Cardiac muscle cell (in vitro differentiated cells and primary cell): ENCODE results near the gene SIGLEC12. TPM values are rescaled to one million over a fixed set of nuclear protein-coding genes. Genes with fewer than 3 reads are reported as not detected.

ENCODE experiments used
- DNase-seq, 2 donors: peaks; one replicate each; pipeline versions ENCODE4 v3.0.0 to v3.0.0-alpha.2; 2010 to 2017; ENCODE audit warnings: low read depth in 1 of 2, low spot score in 1 of 2
- H3K27ac ChIP-seq: fragments of 200-600 bp; sonication (generic); 2 replicates; pipeline ENCODE4 v1.5.1; 2016
- H3K27me3 ChIP-seq: fragments of 200-600 bp; sonication (generic); 2 replicates; pipeline ENCODE4 v1.6.0; 2016; ENCODE audit warnings: control low read depth
- H3K36me3 ChIP-seq: fragments of 200-600 bp; sonication (generic); 2 replicates; pipeline ENCODE4 v1.5.1; 2016; ENCODE audit warnings: control low read depth
- H3K4me1 ChIP-seq: fragments of 200-600 bp; sonication (generic); 2 replicates; pipeline ENCODE4 v1.8.1; 2017; ENCODE audit warnings: low read depth, mild to moderate bottlenecking, mixed run types
- H3K4me3 ChIP-seq: fragments of 200-600 bp; sonication (generic); 2 replicates; pipeline ENCODE4 v1.5.1; 2016; ENCODE audit warnings: mild to moderate bottlenecking
- H3K9me3 ChIP-seq: fragments of 200-600 bp; sonication (generic); 2 replicates; pipeline ENCODE4 v1.5.1; 2017; ENCODE audit warnings: low read depth, mild to moderate bottlenecking, control low read depth
- polyA plus RNA-seq: library from polyadenylated mRNA; unstranded; fragments of >200 nt; fragmentation: Nextera tagmentation; extraction: Ambion mirVana; gene quantifications from 2 replicates; pipeline ENCODE4 v1.2.1, GENCODE V29; 2016
- total RNA-seq: library from RNA; depleted of rRNA; stranded (reverse); fragments of >200 nt; gene quantifications from 2 replicates; pipeline ENCODE4 v1.2.3, GENCODE V29; 2016
- TF ChIP-seq, protein P1 (sequence below): IDR thresholded peaks from 2 replicates; pipeline ENCODE4 v1.5.1; 2012; ENCODE audit warnings: low read depth, mild to moderate bottlenecking, low read length

SIGLEC12 gene
- total and polyA plus RNA-seq, 2 experiments from 2014 or later = not detected

DNA sequence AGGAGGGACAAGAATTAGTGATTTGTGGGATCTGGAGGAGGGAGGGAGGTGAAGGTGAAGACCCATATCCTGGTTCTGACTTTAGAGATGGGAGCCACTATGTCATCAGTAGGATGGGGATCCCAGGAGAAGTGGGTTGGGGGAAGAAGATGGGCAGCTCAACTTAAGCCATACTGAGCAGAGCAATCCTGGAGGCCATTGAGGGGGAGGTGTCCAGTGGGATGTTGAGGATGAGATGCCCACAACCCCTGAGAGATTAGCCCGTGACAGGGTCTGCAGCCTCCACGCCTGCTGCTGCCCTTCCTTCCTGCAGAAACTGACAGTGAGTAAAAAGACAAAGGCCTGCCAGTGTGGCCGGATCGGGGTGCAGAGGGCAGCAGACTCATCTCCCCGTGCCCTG lies 41.1 kb upstream of the SIGLEC12 start:
- H3K27ac ChIP-seq = no peak overlapping the region
- TF ChIP-seq, protein P1, sequence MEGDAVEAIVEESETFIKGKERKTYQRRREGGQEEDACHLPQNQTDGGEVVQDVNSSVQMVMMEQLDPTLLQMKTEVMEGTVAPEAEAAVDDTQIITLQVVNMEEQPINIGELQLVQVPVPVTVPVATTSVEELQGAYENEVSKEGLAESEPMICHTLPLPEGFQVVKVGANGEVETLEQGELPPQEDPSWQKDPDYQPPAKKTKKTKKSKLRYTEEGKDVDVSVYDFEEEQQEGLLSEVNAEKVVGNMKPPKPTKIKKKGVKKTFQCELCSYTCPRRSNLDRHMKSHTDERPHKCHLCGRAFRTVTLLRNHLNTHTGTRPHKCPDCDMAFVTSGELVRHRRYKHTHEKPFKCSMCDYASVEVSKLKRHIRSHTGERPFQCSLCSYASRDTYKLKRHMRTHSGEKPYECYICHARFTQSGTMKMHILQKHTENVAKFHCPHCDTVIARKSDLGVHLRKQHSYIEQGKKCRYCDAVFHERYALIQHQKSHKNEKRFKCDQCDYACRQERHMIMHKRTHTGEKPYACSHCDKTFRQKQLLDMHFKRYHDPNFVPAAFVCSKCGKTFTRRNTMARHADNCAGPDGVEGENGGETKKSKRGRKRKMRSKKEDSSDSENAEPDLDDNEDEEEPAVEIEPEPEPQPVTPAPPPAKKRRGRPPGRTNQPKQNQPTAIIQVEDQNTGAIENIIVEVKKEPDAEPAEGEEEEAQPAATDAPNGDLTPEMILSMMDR = no peak
- H3K4me1 ChIP-seq = no peaks in the 10 kb centered on the region
- no peaks in the 10 kb centered on the region for H3K9me3 ChIP-seq
- H3K27me3 ChIP-seq = no peaks in the 10 kb centered on the region
- no peak overlapping the region for H3K4me3 ChIP-seq
- DNase-seq = no peak
- H3K36me3 ChIP-seq = no peaks in the 10 kb centered on the region

GRCh38 chr19:51541458-51542357 lies 40.1 kb upstream of the SIGLEC12 start:
- DNase-seq = no peak
- Histone ChIP-seq H3K4me3 (no peak overlapping the region), H3K4me1 (no peaks in the 10 kb centered on the region), H3K27me3 (no peaks in the 10 kb centered on the region), H3K9me3 (no peaks in the 10 kb centered on the region), H3K36me3 (no peaks in the 10 kb centered on the region), H3K27ac (no peak overlapping the region)
- TF ChIP-seq, protein P1 = no peak

DNA sequence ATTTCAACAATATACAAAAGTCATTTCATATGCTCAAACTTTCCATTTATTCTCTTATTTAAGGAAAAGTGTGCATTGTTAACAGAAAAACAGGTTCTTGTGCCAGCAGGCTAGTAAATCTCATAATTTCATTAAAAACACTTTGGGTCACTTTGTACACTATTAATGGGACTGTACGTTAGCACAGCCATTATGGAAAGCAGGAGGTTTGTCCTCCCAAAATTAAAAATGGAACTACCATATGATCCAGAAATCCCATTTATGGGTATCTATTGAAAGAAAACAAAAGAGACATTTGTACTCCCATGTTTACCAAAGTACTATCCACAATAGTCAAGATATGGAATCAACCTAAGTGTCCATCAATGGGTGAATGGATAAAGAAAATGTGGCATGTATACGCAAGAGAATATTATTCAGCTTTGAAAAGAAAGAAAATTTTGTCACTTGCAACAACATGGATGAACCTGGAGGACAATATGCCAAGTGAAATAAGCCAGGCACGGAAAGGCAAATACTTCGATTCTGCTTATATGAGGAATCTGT lies 38.3 kb upstream of the SIGLEC12 start:
- H3K27ac ChIP-seq = no peak overlapping the region
- TF ChIP-seq, protein P1 = no peak
- no peaks in the 10 kb centered on the region for H3K4me1 ChIP-seq
- H3K9me3 ChIP-seq = no peaks in the 10 kb centered on the region
- H3K36me3 ChIP-seq = no peaks in the 10 kb centered on the region
- no peak overlapping the region for H3K4me3 ChIP-seq
- DNase-seq = no peak
- no peaks in the 10 kb centered on the region for H3K27me3 ChIP-seq

DNA sequence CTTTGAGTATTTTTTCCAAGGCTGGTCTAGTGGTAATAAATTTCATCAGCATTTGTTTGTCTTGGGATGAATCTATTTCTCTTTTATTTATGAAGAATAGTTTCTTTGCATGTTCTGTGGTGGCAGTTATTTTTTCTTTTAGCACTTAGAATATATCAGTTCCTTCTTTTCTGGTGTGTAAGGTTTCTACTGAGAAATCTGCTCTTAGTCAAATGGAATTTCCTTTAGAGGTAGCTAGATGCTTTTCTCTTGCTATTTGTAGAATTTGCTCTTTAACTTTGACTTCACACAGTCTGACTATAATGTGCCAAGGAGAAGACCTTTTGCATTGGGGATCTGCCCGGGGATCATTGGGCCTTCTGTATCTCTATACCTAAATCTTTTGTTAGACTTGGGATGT lies 33.9 kb upstream of the SIGLEC12 start:
- Histone ChIP-seq H3K9me3 (no peaks in the 10 kb centered on the region), H3K27me3 (no peaks in the 10 kb centered on the region), H3K27ac (no peak overlapping the region), H3K4me1 (no peaks in the 10 kb centered on the region), H3K4me3 (no peak overlapping the region), H3K36me3 (no peaks in the 10 kb centered on the region)
- TF ChIP-seq, protein P1 = no peak
- DNase-seq = no peak

DNA sequence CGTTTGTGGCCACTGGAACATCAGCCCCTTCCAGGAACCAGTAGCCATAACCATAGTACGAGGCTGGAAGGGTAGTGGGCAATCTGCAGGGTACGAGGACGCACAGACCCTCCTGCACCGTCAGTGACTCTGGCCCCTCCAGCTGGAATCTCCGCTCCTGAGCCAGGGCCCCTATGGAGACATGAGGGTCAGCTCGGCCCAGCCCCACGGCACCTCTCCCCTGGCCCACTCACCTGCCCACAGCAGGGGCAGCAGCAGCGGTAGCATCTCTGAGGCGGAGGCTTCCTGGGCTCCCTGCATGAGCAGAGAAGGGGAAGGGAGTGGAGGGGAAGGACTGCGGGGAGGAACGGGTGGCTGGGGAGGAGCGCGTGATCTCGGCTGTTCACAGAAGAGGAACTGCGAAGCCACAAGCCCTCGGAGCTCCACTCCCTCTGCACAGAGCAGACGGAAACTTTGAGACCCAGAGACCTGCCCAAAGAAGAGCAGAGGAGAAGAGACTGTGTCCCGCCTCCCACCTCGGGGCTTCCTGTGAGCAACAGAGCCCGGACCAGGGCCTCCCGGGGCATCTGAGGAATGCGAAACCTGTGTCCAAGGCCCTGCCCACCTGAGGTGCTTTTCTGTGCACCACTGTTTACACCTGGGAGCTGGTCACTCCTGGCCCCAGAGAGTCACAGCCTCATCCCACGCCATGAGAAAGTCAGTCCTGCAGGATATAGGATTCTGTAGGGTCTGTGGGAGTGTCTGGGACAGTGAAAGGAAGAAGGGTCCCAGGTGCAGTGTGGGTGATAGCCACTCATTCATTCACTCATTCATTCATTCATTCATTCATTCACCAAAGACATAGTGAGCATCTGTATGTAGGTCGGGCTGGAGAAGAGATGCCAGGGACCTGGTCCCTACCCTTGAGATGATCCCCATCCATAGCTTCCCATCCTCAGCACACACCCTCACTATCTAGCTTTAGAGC lies 30.0 kb upstream of the SIGLEC12 start, which contains the start of gene SIGLEC6:
SIGLEC6 (minus strand) TSS at position 322 of the 967 bp plus-strand sequence; CDS start at position 300, 22 bp downstream.
- H3K27me3 ChIP-seq = no peaks in the 10 kb centered on the region
- no peaks in the 10 kb centered on the region for H3K9me3 ChIP-seq
- no peak for DNase-seq
- H3K4me3 ChIP-seq = no peak within 1 kb of the TSS
- no peaks in the 10 kb centered on the region for H3K4me1 ChIP-seq
- TF ChIP-seq, protein P1 = no peak
- H3K36me3 ChIP-seq = no peaks in the 10 kb centered on the region
- no peak within 1 kb of the TSS for H3K27ac ChIP-seq
